ENCODE results near the gene PDE9A.
"Not testable (repeated sequence)": the region's sequence is repeated elsewhere in the genome, so short reads cannot be mapped to it uniquely, and the experiment has no call there.

Gene PDE9A

GRCh38 chr21:42617486-42617885, 35.9 kb upstream of the PDE9A start:
- peaks cover 29% of the 10 kb centered on the region for H3K27me3 Mint-ChIP-seq (ENCODE audit: low read depth)

GRCh38 chr21:42618707-42619102, 34.7 kb upstream of the PDE9A start:
- H3K4me3 Mint-ChIP-seq = no peak overlapping the region
- peaks cover 26% of the 10 kb centered on the region for H3K27me3 Mint-ChIP-seq (ENCODE audit: low read depth)
- no peaks in the 10 kb centered on the region for H3K36me3 Mint-ChIP-seq (ENCODE audit: low read depth)
- H3K4me1 Mint-ChIP-seq (ENCODE audit: low read depth) = peaks cover under 1% of the 10 kb centered on the region
- no peak for DNase-seq (ENCODE audit: low spot score)
- no peak overlapping the region for H3K27ac Mint-ChIP-seq
- H3K9me3 Mint-ChIP-seq = no peaks in the 10 kb centered on the region

More at GRCh38 chr21:42617486-42617885, 35.9 kb upstream of the PDE9A start:
- H3K4me1 Mint-ChIP-seq (ENCODE audit: low read depth) = peaks cover 5% of the 10 kb centered on the region
- no peak for DNase-seq (ENCODE audit: low spot score)
- no peak overlapping the region for H3K4me3 Mint-ChIP-seq
- H3K9me3 Mint-ChIP-seq = peaks cover 6% of the 10 kb centered on the region
- H3K36me3 Mint-ChIP-seq (ENCODE audit: low read depth) = no peaks in the 10 kb centered on the region
- H3K27ac Mint-ChIP-seq = no peak overlapping the region

- Mint-ChIP-seq H3K4me3 (no peak overlapping the region), H3K9me3 (no peaks in the 10 kb centered on the region), H3K27ac (no peak overlapping the region), H3K36me3 (ENCODE audit: low read depth) (no peaks in the 10 kb centered on the region), H3K4me1 (ENCODE audit: low read depth) (no peaks in the 10 kb centered on the region), H3K27me3 (ENCODE audit: low read depth) (peaks cover 29% of the 10 kb centered on the region)
- no peak for DNase-seq (ENCODE audit: low spot score)
These were observed 34.3 kb upstream of the PDE9A start for GRCh38 chr21:42619166-42619565.

GRCh38 chr21:42619841-42620240, 33.6 kb upstream of the PDE9A start:
- H3K27me3 Mint-ChIP-seq (ENCODE audit: low read depth) = peaks cover 33% of the 10 kb centered on the region
- no peak overlapping the region for H3K27ac Mint-ChIP-seq
- H3K4me1 Mint-ChIP-seq (ENCODE audit: low read depth) = no peaks in the 10 kb centered on the region
- H3K9me3 Mint-ChIP-seq = no peaks in the 10 kb centered on the region
- H3K4me3 Mint-ChIP-seq = no peak overlapping the region
- DNase-seq (ENCODE audit: low spot score) = no peak
- no peaks in the 10 kb centered on the region for H3K36me3 Mint-ChIP-seq (ENCODE audit: low read depth)

GRCh38 chr21:42621166-42621818, 32.1 kb upstream of the PDE9A start:
- Mint-ChIP-seq H3K27ac (no peak overlapping the region), H3K4me3 (no peak overlapping the region), H3K36me3 (ENCODE audit: low read depth) (no peaks in the 10 kb centered on the region), H3K4me1 (ENCODE audit: low read depth) (no peaks in the 10 kb centered on the region), H3K27me3 (ENCODE audit: low read depth) (peaks cover 41% of the 10 kb centered on the region), H3K9me3 (no peaks in the 10 kb centered on the region)
- DNase-seq (ENCODE audit: low spot score) = no peak

- Mint-ChIP-seq H3K9me3 (no peaks in the 10 kb centered on the region), H3K27me3 (ENCODE audit: low read depth) (peaks cover 44% of the 10 kb centered on the region), H3K36me3 (ENCODE audit: low read depth) (no peaks in the 10 kb centered on the region), H3K4me1 (ENCODE audit: low read depth) (no peaks in the 10 kb centered on the region), H3K4me3 (no peak overlapping the region), H3K27ac (no peak overlapping the region)
- DNase-seq (ENCODE audit: low spot score) = no peak
These were observed 31.6 kb upstream of the PDE9A start for GRCh38 chr21:42621819-42622177.

GRCh38 chr21:42622284-42622683, 31.1 kb upstream of the PDE9A start:
- Mint-ChIP-seq H3K27me3 (ENCODE audit: low read depth) (peaks cover 46% of the 10 kb centered on the region), H3K27ac (no peak overlapping the region), H3K4me1 (ENCODE audit: low read depth) (no peaks in the 10 kb centered on the region), H3K9me3 (no peaks in the 10 kb centered on the region), H3K36me3 (ENCODE audit: low read depth) (no peaks in the 10 kb centered on the region), H3K4me3 (no peak overlapping the region)
- no peak for DNase-seq (ENCODE audit: low spot score)

- no peaks in the 10 kb centered on the region for H3K9me3 Mint-ChIP-seq
- peaks cover 39% of the 10 kb centered on the region for H3K27me3 Mint-ChIP-seq (ENCODE audit: low read depth)
- H3K4me3 Mint-ChIP-seq = no peak overlapping the region
- H3K27ac Mint-ChIP-seq = no peak overlapping the region
- DNase-seq (ENCODE audit: low spot score) = no peak
- no peaks in the 10 kb centered on the region for H3K4me1 Mint-ChIP-seq (ENCODE audit: low read depth)
- no peaks in the 10 kb centered on the region for H3K36me3 Mint-ChIP-seq (ENCODE audit: low read depth)
These were observed 29.7 kb upstream of the PDE9A start for GRCh38 chr21:42623694-42624093.

GRCh38 chr21:42624095-42624790, 29.2 kb upstream of the PDE9A start:
- H3K4me1 Mint-ChIP-seq (ENCODE audit: low read depth) = no peaks in the 10 kb centered on the region
- H3K9me3 Mint-ChIP-seq = no peaks in the 10 kb centered on the region
- H3K36me3 Mint-ChIP-seq (ENCODE audit: low read depth) = no peaks in the 10 kb centered on the region
- H3K4me3 Mint-ChIP-seq = no peak overlapping the region
- no peak for DNase-seq (ENCODE audit: low spot score)
- H3K27ac Mint-ChIP-seq = no peak overlapping the region
- H3K27me3 Mint-ChIP-seq (ENCODE audit: low read depth) = peaks cover 36% of the 10 kb centered on the region

- H3K27me3 Mint-ChIP-seq (ENCODE audit: low read depth) = peaks cover 34% of the 10 kb centered on the region
- H3K27ac Mint-ChIP-seq = no peak overlapping the region
- no peaks in the 10 kb centered on the region for H3K36me3 Mint-ChIP-seq (ENCODE audit: low read depth)
- no peaks in the 10 kb centered on the region for H3K4me1 Mint-ChIP-seq (ENCODE audit: low read depth)
- H3K4me3 Mint-ChIP-seq = no peak overlapping the region
- no peak for DNase-seq (ENCODE audit: low spot score)
- no peaks in the 10 kb centered on the region for H3K9me3 Mint-ChIP-seq
These were observed 28.5 kb upstream of the PDE9A start for GRCh38 chr21:42624936-42625335.

GRCh38 chr21:42626171-42626570, 27.2 kb upstream of the PDE9A start:
- Mint-ChIP-seq H3K36me3 (ENCODE audit: low read depth) (no peaks in the 10 kb centered on the region), H3K27ac (no peak overlapping the region), H3K27me3 (ENCODE audit: low read depth) (peaks cover 31% of the 10 kb centered on the region), H3K4me1 (ENCODE audit: low read depth) (no peaks in the 10 kb centered on the region), H3K4me3 (no peak overlapping the region), H3K9me3 (no peaks in the 10 kb centered on the region)
- DNase-seq (ENCODE audit: low spot score) = no peak

- no peaks in the 10 kb centered on the region for H3K9me3 Mint-ChIP-seq
- H3K36me3 Mint-ChIP-seq (ENCODE audit: low read depth) = no peaks in the 10 kb centered on the region
- H3K27ac Mint-ChIP-seq = no peak overlapping the region
- DNase-seq (ENCODE audit: low spot score) = no peak
- H3K4me3 Mint-ChIP-seq = no peak overlapping the region
- no peaks in the 10 kb centered on the region for H3K4me1 Mint-ChIP-seq (ENCODE audit: low read depth)
- peaks cover 22% of the 10 kb centered on the region for H3K27me3 Mint-ChIP-seq (ENCODE audit: low read depth)
These were observed 25.7 kb upstream of the PDE9A start for GRCh38 chr21:42627527-42628289.

GRCh38 chr21:42628466-42629061, 24.9 kb upstream of the PDE9A start:
- not testable (repeated sequence) for DNase-seq (ENCODE audit: low spot score); H3K27ac Mint-ChIP-seq
- peaks cover 21% of the 10 kb centered on the region for H3K27me3 Mint-ChIP-seq (ENCODE audit: low read depth)

More at GRCh38 chr21:42628466-42629061, 24.9 kb upstream of the PDE9A start:
- not testable (repeated sequence) for H3K4me3 Mint-ChIP-seq; H3K36me3 Mint-ChIP-seq (ENCODE audit: low read depth); H3K4me1 Mint-ChIP-seq (ENCODE audit: low read depth); H3K9me3 Mint-ChIP-seq

Data from T-helper 2 cell treated with Interferon-gamma antibody and Interleukin-4, amounts not matched to agents 5 μg/mL and 100 μg/mL, for 36 hours (primary cell).